GM21576 (cell line): Measurements from ENCODE around the gene CHMP3.
"Not testable (repeated sequence)": the region's sequence is repeated elsewhere in the genome, so short reads cannot be mapped to it uniquely, and the experiment has no call there.

Source experiments
- ATAC-seq: cut with Tn5 transposase; IDR thresholded peaks from one replicate; pipeline ENCODE4 v1.9.1; 2021; ENCODE audit warnings: mild to moderate bottlenecking, moderate library complexity; ENCODE audit not compliant: unreplicated experiment

Gene CHMP3

GRCh38 chr2:86512892-86513291, 50.4 kb downstream of the CHMP3 start:
- no peak for ATAC-seq

DNA sequence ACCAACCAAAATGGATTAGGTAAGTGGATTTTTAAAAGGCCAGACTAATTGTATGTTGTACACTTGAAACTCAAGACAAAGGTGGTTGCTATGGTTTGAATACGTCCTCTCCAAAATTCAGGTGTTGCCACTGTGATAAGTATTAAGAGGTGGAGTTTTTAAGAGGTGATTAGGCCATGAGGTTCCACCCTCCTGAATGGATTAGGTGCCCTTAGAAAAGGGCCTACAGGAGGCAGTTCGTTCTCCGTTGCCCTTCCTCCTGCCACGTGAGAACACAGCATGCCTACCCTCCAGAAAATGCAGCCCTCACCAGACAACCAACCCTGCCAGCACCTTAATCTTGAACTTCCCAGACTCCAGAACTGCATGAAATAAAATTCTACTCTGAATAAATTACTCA, 51.2 kb downstream of the CHMP3 start:
- ATAC-seq: no peak

- ATAC-seq: no peak
These were observed 52.8 kb downstream of the CHMP3 start for GRCh38 chr2:86510436-86510933.

DNA sequence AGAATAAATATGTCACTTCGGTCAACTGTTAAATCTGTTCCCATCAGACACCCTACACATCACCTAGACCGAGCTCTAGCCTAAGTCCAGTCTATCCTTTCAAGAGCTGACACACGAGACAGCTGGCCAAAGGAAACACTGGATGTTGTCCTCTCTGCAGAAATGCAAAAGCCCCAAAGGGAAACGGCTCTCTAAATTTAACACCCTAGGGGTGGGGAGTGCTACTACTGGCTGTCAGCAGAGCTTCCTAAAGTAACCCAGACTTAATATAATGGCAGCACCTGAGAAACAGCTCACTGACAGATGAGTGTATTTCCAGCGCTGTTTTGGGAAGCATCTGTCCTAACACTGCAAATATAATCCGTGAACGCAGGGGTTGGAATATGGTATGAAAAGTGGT, 55.6 kb downstream of the CHMP3 start:
- no peak for ATAC-seq

GRCh38 chr2:86500325-86501083, 62.7 kb downstream of the CHMP3 start:
- ATAC-seq: no peak

DNA sequence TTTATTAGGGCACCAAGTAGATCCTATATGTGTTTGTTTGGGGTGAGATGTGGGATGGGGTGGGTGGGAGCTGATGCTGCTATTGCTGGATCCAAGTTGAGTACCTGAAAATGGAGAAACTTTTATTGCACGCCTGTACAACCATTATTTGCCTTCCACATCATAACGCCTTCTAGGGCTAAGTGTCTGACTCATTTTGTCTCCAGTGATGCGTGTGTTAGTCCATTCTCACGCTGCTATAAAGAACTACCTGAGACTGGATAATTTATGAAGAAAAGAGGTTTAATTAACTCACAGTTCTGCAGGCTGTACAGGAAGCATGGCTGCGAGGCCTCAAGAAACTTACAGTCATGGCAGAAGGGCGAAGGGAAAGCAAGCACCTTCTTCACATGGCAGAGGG, 63.9 kb downstream of the CHMP3 start:
- no peak for ATAC-seq

DNA sequence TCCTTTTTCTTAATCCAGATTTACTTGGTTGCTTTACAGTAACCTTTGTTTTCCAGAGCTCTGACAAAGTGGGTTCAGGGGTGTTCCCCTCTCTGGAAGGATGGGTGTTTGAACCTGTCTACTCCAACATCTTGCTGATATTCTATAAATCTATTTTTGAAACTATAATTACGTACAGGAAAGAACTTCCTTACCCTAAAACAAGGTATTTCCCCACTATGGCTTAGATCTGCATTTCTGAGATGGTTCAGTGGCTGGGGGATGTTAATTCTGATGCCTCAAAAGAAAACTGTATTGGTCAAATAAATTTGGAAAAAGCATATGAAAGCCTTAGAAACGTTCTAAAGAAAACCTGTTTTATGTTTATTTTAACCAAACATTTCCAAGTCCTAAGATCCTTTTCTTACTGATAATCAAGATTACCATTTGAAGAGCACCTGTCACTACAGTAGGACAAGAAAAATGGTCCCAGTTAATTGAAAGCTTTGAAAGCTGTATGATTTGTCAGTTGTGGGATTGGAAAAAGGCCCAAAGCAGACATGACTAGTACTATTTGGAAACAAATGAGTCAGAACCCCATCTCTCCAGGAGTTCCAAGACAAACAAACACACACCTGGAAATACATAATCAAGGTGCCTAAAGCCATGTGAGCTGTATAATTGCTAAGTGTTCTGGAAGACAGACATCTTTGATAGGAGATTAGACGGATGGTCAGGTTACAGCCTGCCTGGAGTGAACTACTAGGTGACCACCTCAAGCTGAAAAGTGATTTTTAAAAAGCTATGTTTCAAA, 64.6 kb downstream of the CHMP3 start:
- ATAC-seq: no peak

- ATAC-seq: not testable (repeated sequence)
These were observed 66.9 kb downstream of the CHMP3 start for GRCh38 chr2:86496391-86496790.

DNA sequence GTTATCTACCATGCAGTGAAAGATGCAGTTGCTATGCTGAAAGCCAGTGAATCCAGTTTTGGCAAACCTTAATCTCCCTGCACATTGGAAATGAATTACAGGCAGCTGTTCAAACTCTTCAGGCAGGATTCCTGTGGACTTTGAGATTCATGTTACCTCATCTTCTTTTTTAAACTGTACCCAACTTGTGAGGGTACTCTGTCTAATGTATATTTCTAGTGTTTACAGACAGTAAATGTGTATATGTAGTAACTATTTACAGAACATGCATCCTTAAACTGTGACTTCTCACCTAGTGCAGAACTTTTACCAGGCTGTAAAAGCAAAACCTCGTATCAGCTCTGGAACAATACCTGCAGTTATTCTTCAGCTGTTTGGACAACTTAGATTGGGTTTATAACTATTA, 71.2 kb downstream of the CHMP3 start:
- ATAC-seq: no peak

GRCh38 chr2:86491088-86491487, 72.2 kb downstream of the CHMP3 start:
- no peak for ATAC-seq

GRCh38 chr2:86490245-86490644, 73.0 kb downstream of the CHMP3 start:
- ATAC-seq: no peak

DNA sequence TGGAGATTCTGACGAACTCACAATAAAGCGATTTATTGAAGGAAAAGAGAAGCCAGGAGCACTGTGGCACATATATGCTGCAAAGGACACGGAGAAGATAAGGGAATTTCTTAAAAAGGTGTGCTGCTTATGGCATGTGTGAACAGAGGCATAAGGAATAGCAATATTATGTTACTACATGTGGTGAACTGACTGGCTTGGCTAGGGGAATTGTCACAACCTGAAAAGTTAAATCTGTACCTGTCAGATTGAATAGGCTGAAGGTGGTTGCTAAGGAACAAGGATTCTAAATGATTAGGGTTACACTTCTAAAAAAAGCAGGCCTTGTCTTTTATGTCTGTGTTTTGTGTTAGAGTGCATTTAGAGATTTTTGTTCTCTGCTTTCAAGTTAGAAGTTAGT, 73.7 kb downstream of the CHMP3 start:
- ATAC-seq: no peak

GRCh38 chr2:86488561-86489250, 74.5 kb downstream of the CHMP3 start:
- ATAC-seq: no peak

GRCh38 chr2:86487062-86487461, 76.2 kb downstream of the CHMP3 start:
- no peak for ATAC-seq

DNA sequence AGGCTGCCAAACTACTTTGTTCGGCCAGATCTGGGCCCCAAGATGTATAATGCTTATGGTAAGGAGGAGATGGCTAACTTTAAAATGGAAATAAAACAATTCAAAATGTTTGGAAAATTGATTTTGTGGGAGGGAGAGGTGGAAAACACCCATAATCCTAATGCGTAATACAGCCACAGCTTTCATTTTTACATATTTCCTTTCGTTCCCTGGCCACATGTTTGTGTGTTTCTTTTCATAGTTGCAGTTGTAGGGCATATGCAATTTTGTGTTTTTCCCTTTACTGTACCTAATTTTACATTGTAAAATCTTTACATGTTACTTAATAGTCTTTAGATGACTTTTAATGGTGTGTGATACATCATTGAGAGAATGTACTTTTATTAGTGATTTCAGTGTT, 77.4 kb downstream of the CHMP3 start:
- no peak for ATAC-seq

DNA sequence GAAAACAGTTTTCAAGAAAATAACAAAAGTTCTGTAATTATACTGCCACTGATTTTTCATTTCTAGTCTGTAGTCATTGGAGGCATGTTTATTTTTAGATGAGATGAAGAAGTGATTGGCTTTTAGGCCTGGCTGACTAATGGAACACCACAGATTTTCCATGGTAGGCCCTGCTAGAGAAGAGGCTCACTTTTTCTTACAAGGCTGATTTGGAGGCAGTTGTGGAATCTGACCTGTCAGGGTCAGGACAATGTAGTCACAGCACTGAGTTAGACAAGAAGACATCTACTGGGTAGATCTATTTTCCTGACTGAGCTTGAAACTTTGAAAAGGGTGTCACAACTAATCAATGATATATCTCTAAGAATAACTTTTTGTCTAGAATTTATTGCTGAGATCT, 78.1 kb downstream of the CHMP3 start:
- no peak for ATAC-seq

DNA sequence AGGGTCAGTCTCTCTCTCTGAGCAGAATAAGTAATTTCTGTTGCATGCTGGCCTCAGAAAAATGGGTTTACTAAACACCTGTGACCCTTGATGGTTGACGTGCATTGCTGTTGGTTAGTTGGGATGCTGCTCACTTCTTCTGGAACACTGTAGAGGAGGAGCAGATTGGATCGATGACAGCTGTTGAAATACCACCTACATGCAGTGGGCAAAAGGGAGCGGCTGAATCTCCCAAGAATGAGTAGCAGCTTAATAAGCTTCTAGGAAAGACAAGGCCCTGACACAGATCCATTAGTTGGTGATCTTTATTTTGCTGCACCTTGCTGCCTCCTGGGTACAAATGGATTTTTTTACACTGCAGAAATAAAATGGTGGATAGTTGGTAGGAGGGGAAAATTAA, 78.9 kb downstream of the CHMP3 start:
- no peak for ATAC-seq

DNA sequence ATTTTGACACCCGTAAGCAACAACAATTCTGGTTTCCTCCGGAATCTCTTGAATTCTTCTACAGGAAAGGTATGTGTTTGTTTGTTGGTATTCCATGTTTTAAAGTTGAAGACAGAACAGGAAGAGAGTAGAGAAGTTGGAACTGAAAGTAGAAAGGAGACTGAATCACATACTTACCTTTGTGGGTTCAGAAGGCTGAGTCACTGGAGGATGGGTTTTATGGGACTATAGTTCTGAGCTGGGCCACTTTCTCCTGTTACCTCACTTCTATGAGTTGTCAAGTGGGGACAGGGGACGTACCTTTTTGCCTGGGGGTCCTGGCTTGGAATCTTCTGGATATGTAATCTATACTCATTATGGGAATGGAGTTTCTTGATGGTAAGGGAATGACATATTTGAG, 81.2 kb downstream of the CHMP3 start:
- no peak for ATAC-seq

DNA sequence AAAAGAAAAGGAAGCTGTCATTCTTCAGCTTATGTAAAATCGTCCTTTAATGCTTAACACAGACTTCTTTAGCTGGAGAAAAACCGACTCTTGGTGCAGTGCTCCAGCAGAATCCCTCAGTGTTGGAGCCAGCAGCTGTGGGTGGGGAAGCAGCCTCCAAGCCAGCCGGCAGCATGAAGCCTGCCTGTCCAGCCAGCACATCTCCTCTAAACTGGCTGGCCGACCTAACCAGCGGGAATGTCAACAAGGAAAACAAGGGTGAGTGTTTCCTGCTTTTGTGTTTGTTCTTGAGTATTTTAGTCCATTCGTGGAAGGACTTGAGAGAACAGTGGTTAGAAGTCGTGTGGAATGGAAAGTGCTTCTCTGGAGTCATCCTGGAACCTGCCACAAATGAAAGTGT, 83.1 kb downstream of the CHMP3 start:
- ATAC-seq: no peak

- ATAC-seq: no peak
These were observed 85.9 kb downstream of the CHMP3 start for GRCh38 chr2:86477349-86477748.

DNA sequence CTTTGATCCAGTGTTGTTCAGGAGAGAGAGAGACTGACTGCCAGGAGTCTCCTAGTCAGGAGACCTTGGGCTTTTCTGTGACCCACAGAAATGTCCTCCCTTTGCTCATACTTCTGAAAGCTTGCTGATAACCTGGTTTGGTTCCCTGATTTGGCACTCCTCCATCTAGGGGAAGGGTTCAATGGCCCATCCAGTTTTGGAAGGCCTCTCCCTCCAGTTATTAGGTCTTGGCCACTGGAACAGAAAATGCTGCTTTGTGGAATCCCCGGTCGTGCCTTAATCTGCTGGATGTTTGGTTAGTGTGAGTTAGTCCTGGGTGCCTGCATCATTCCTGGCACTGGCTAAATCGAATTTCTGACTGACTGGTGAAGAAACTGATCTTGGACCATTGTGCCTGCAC, 86.3 kb downstream of the CHMP3 start:
- no peak for ATAC-seq

DNA sequence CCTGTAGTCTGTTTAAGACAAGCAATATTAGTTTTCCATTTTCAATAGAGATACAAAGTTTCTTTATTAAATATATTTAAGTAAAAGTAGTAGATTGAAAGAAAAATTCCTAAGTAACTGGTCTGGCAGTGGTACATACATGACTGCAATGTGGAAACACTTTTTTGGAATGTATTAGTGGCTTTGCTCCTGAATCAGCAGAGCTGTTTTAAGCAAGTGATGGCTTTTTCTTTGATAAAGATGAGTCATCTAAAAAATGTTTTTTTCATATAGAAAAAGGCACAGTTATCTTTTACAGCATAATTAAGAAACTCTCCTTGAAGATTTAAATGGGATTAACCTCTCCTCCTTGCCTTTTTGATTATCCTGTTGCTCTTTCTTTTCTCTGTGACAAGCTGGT, 87.2 kb downstream of the CHMP3 start:
- ATAC-seq: no peak
